ENCODE results near the gene TRIM56.
A peak's percentile ranks its signal among the peaks of the same experiment; 100 is the strongest.

- TF ChIP-seq POLR2A (IDR thresholded peaks at IDR 0.05; ENCODE audit: low read depth, low read length) (peak; percentile 41), CEBPB (IDR thresholded peaks at IDR 0.05; ENCODE audit: low read depth, low read length) (no peak), RCOR1 (IDR thresholded peaks at IDR 0.05; ENCODE audit: insufficient replicate concordance, low read length) (no peak)
- TF ChIP-seq, protein P1, sequence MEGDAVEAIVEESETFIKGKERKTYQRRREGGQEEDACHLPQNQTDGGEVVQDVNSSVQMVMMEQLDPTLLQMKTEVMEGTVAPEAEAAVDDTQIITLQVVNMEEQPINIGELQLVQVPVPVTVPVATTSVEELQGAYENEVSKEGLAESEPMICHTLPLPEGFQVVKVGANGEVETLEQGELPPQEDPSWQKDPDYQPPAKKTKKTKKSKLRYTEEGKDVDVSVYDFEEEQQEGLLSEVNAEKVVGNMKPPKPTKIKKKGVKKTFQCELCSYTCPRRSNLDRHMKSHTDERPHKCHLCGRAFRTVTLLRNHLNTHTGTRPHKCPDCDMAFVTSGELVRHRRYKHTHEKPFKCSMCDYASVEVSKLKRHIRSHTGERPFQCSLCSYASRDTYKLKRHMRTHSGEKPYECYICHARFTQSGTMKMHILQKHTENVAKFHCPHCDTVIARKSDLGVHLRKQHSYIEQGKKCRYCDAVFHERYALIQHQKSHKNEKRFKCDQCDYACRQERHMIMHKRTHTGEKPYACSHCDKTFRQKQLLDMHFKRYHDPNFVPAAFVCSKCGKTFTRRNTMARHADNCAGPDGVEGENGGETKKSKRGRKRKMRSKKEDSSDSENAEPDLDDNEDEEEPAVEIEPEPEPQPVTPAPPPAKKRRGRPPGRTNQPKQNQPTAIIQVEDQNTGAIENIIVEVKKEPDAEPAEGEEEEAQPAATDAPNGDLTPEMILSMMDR (conservative IDR thresholded peaks at IDR 0.05; ENCODE audit: low read depth, low read length) = no peak
- TF ChIP-seq, protein P2, sequence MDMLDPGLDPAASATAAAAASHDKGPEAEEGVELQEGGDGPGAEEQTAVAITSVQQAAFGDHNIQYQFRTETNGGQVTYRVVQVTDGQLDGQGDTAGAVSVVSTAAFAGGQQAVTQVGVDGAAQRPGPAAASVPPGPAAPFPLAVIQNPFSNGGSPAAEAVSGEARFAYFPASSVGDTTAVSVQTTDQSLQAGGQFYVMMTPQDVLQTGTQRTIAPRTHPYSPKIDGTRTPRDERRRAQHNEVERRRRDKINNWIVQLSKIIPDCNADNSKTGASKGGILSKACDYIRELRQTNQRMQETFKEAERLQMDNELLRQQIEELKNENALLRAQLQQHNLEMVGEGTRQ (IDR thresholded peaks at IDR 0.05; ENCODE audit: low read depth, low read length) = no peak; the same call in 1 of the 2 replicates
Observed at GRCh38 chr7:101134399-101134980, 49.2 kb downstream of the TRIM56 start.

All from IMR-90 (cell line).